ENCODE measurements around the gene LIF.
A peak's percentile ranks its signal among the peaks of the same experiment; 100 is the strongest.

The LIF gene

GRCh38 chr22:30265131-30265720, 18.7 kb upstream of the LIF start:
- no peak for DNase-seq (ENCODE audit: low read depth in 2 of 2, low spot score in 1 of 2)

GRCh38 chr22:30263883-30264282, 17.3 kb upstream of the LIF start:
- DNase-seq (ENCODE audit: low read depth in 2 of 2, low spot score in 1 of 2) = no peak

- DNase-seq (ENCODE audit: low read depth in 2 of 2, low spot score in 1 of 2) = peak; percentile 60 to 78
These were observed 16.6 kb upstream of the LIF start for GRCh38 chr22:30262917-30263741.

- no peak for DNase-seq (ENCODE audit: low read depth in 2 of 2, low spot score in 1 of 2)
These were observed 15.6 kb upstream of the LIF start for GRCh38 chr22:30262112-30262511.

GRCh38 chr22:30261134-30261533, 14.6 kb upstream of the LIF start:
- DNase-seq (ENCODE audit: low read depth in 2 of 2, low spot score in 1 of 2) = no peak

- no peak for DNase-seq (ENCODE audit: low read depth in 2 of 2, low spot score in 1 of 2)
These were observed 14.1 kb upstream of the LIF start for GRCh38 chr22:30260682-30261081.

- no peak for DNase-seq (ENCODE audit: low read depth in 2 of 2, low spot score in 1 of 2)
These were observed 13.7 kb upstream of the LIF start for GRCh38 chr22:30260276-30260675.

- DNase-seq (ENCODE audit: low read depth in 2 of 2, low spot score in 1 of 2) = no peak
These were observed 7.8 kb upstream of the LIF start for GRCh38 chr22:30254314-30254713.

GRCh38 chr22:30253205-30253852, 6.8 kb upstream of the LIF start:
- DNase-seq (ENCODE audit: low read depth in 2 of 2, low spot score in 1 of 2) = no peak

GRCh38 chr22:30252411-30253204, 6.0 kb upstream of the LIF start:
- DNase-seq (ENCODE audit: low read depth in 2 of 2, low spot score in 1 of 2) = no peak

- DNase-seq (ENCODE audit: low read depth in 2 of 2, low spot score in 1 of 2) = no peak
These were observed 5.2 kb upstream of the LIF start for GRCh38 chr22:30251711-30252110.

- DNase-seq (ENCODE audit: low read depth in 2 of 2, low spot score in 1 of 2) = no peak
These were observed 4.2 kb upstream of the LIF start for GRCh38 chr22:30250661-30251267.

GRCh38 chr22:30250039-30250565, 3.5 kb upstream of the LIF start:
- no peak for DNase-seq (ENCODE audit: low read depth in 2 of 2, low spot score in 1 of 2)

GRCh38 chr22:30249049-30250038, 2.8 kb upstream of the LIF start:
- no peak for DNase-seq (ENCODE audit: low read depth in 2 of 2, low spot score in 1 of 2)

GRCh38 chr22:30248484-30248883, 1.9 kb upstream of the LIF start:
- DNase-seq (ENCODE audit: low read depth in 2 of 2, low spot score in 1 of 2) = no peak

- DNase-seq (ENCODE audit: low read depth in 2 of 2, low spot score in 1 of 2) = no peak
These were observed 1.4 kb upstream of the LIF start for GRCh38 chr22:30247974-30248373.

GRCh38 chr22:30247561-30247960, 1.0 kb upstream of the LIF start:
- DNase-seq (ENCODE audit: low read depth in 2 of 2, low spot score in 1 of 2) = no peak

- no peak for DNase-seq (ENCODE audit: low read depth in 2 of 2, low spot score in 1 of 2)
These were observed 336 bp upstream of the LIF start for GRCh38 chr22:30246814-30247376.
